KMS-11 (cell line): ENCODE data around the gene ARHGEF1.

Experiments used
- H2AFZ ChIP-seq: fragments of 200-600 bp; sonication (generic); 2 replicates; pipeline ENCODE4 v1.6.1; 2016; ENCODE audit warnings: antibody characterized with exemption, mixed run types, low read depth
- H3K27ac ChIP-seq: fragments of 200-600 bp; sonication (generic); 2 replicates; pipeline ENCODE4 v1.6.1; 2016; ENCODE audit warnings: mild to moderate bottlenecking, mixed run types
- H3K27me3 ChIP-seq: fragments of 200-600 bp; sonication (generic); 2 replicates; pipeline ENCODE4 v1.6.1; 2017; ENCODE audit warnings: mild to moderate bottlenecking, low read depth, mixed run types, moderate library complexity; ENCODE audit not compliant: insufficient read depth
- H3K36me3 ChIP-seq: fragments of 200-600 bp; sonication (generic); 2 replicates; pipeline ENCODE4 v1.6.1; 2017; ENCODE audit warnings: mild to moderate bottlenecking, mixed run types; ENCODE audit not compliant: insufficient read depth
- H3K4me1 ChIP-seq: fragments of 200-600 bp; sonication (generic); 2 replicates; pipeline ENCODE4 v1.6.1; 2016; ENCODE audit warnings: mild to moderate bottlenecking, low read depth, mixed run types; ENCODE audit not compliant: poor library complexity, severe bottlenecking
- H3K4me2 ChIP-seq: fragments of 200-600 bp; sonication (generic); 2 replicates; pipeline ENCODE4 v1.7.0; 2016; ENCODE audit warnings: mild to moderate bottlenecking, mixed run types
- H3K4me3 ChIP-seq: fragments of 200-600 bp; sonication (generic); IDR thresholded peaks from 2 replicates; pipeline ENCODE4 v1.6.1; 2017; ENCODE audit warnings: low read depth, low read length, mixed read lengths; ENCODE audit not compliant: insufficient read depth
- H3K79me2 ChIP-seq: fragments of 200-600 bp; sonication (generic); 2 replicates; pipeline ENCODE4 v1.6.1; 2016; ENCODE audit warnings: low read depth, mixed run types; ENCODE audit not compliant: insufficient read depth
- H3K9ac ChIP-seq: fragments of 200-600 bp; sonication (generic); 2 replicates; pipeline ENCODE4 v1.6.1; 2016; ENCODE audit warnings: mild to moderate bottlenecking, mixed run types
- H4K20me1 ChIP-seq: fragments of 200-600 bp; sonication (generic); 2 replicates; pipeline ENCODE4 v1.6.1; 2016; ENCODE audit warnings: mild to moderate bottlenecking, mixed run types; ENCODE audit not compliant: insufficient read depth
- CTCF ChIP-seq: fragments of 200-600 bp; sonication (generic); conservative IDR thresholded peaks from 2 replicates; pipeline ENCODE4 v1.6.1; 2017; ENCODE audit warnings: low read depth, mild to moderate bottlenecking, antibody characterized with exemption, low read length, moderate library complexity, mixed read lengths

Gene ARHGEF1

GRCh38 chr19:41939861-41940730, 57.1 kb downstream of the ARHGEF1 start:
- H3K4me2 ChIP-seq, result no peak overlapping the region
- H2AFZ ChIP-seq, result no peak overlapping the region
- no peaks in the 10 kb centered on the region for H3K79me2 ChIP-seq
- no peak overlapping the region for H3K4me3 ChIP-seq
- no peaks in the 10 kb centered on the region for H4K20me1 ChIP-seq
- peaks cover 22% of the 10 kb centered on the region for H3K4me1 ChIP-seq
- TF ChIP-seq CTCF, result no peak
- H3K27ac ChIP-seq, result no peak overlapping the region
- H3K27me3 ChIP-seq, result peaks cover 39% of the 10 kb centered on the region
- H3K9ac ChIP-seq, result no peak overlapping the region
- H3K36me3 ChIP-seq, result no peaks in the 10 kb centered on the region

- Histone ChIP-seq H2AFZ (no peak overlapping the region), H3K9ac (no peak overlapping the region), H3K27me3 (peaks cover 31% of the 10 kb centered on the region), H3K79me2 (no peaks in the 10 kb centered on the region), H3K4me2 (no peak overlapping the region), H3K4me1 (peaks cover 28% of the 10 kb centered on the region), H4K20me1 (no peaks in the 10 kb centered on the region), H3K27ac (no peak overlapping the region), H3K4me3 (no peak overlapping the region), H3K36me3 (no peaks in the 10 kb centered on the region)
- no peak for TF ChIP-seq CTCF
Measured at GRCh38 chr19:41940731-41941409, 57.9 kb downstream of the ARHGEF1 start.

GRCh38 chr19:41941410-41942202, 58.6 kb downstream of the ARHGEF1 start:
- TF ChIP-seq CTCF, result no peak
- H3K36me3 ChIP-seq, result no peaks in the 10 kb centered on the region
- H3K4me3 ChIP-seq, result no peak overlapping the region
- H3K4me2 ChIP-seq, result no peak overlapping the region
- no peak overlapping the region for H3K27ac ChIP-seq
- peaks cover 29% of the 10 kb centered on the region for H3K4me1 ChIP-seq
- H3K9ac ChIP-seq, result no peak overlapping the region
- no peaks in the 10 kb centered on the region for H4K20me1 ChIP-seq
- no peaks in the 10 kb centered on the region for H3K79me2 ChIP-seq
- H3K27me3 ChIP-seq, result peaks cover 24% of the 10 kb centered on the region
- no peak overlapping the region for H2AFZ ChIP-seq

- TF ChIP-seq CTCF, result no peak
- Histone ChIP-seq H3K79me2 (no peaks in the 10 kb centered on the region), H3K27ac (no peak overlapping the region), H2AFZ (no peak overlapping the region), H3K4me1 (peaks cover 29% of the 10 kb centered on the region), H3K36me3 (no peaks in the 10 kb centered on the region), H3K4me3 (no peak overlapping the region), H3K9ac (no peak overlapping the region; the same call in 1 of the 2 replicates), H3K27me3 (peaks cover 8% of the 10 kb centered on the region; the same call in 1 of the 2 replicates), H3K4me2 (peak overlapping the region; percentile 65), H4K20me1 (no peaks in the 10 kb centered on the region)
Measured at GRCh38 chr19:41944336-41944735, 61.4 kb downstream of the ARHGEF1 start.
